Measurements from ENCODE around the gene TXNL4A.

Gene TXNL4A

GRCh38 chr18:79927607-79928562, 60.5 kb downstream of the TXNL4A start:
- TF ChIP-seq CTCF (IDR thresholded peaks at IDR 0.05; ENCODE audit: insufficient read depth, low read depth, low read length, missing control alignments) = no peak
- no peak overlapping the region for H3K4me3 ChIP-seq (ENCODE audit: low read depth, low read length)

GRCh38 chr18:79926715-79927606, 61.4 kb downstream of the TXNL4A start:
- H3K4me3 ChIP-seq (ENCODE audit: low read depth, low read length) = no peak overlapping the region
- no peak for DNase-seq (ENCODE audit: low read depth)
- no peak for TF ChIP-seq CTCF (IDR thresholded peaks at IDR 0.05; ENCODE audit: insufficient read depth, low read depth, low read length, missing control alignments)

More at GRCh38 chr18:79927607-79928562, 60.5 kb downstream of the TXNL4A start:
- no peak for DNase-seq (ENCODE audit: low read depth)

- no peak for TF ChIP-seq CTCF (IDR thresholded peaks at IDR 0.05; ENCODE audit: insufficient read depth, low read depth, low read length, missing control alignments)
- DNase-seq (ENCODE audit: low read depth) = no peak
- no peak overlapping the region for H3K4me3 ChIP-seq (ENCODE audit: low read depth, low read length)
These were observed 62.1 kb downstream of the TXNL4A start for GRCh38 chr18:79926306-79926705.

GRCh38 chr18:79924814-79925731, 63.3 kb downstream of the TXNL4A start:
- DNase-seq (ENCODE audit: low read depth) = no peak
- no peak overlapping the region for H3K4me3 ChIP-seq (ENCODE audit: low read depth, low read length)
- TF ChIP-seq CTCF (IDR thresholded peaks at IDR 0.05; ENCODE audit: insufficient read depth, low read depth, low read length, missing control alignments) = no peak

- H3K4me3 ChIP-seq (ENCODE audit: low read depth, low read length) = no peak overlapping the region
- no peak for TF ChIP-seq CTCF (IDR thresholded peaks at IDR 0.05; ENCODE audit: insufficient read depth, low read depth, low read length, missing control alignments)
- DNase-seq (ENCODE audit: low read depth) = no peak
These were observed 64.3 kb downstream of the TXNL4A start for GRCh38 chr18:79923896-79924585.
